Caco-2 (cell line): ENCODE data around the gene NOL4L. TPM values are rescaled to one million over a fixed set of nuclear protein-coding genes. Genes with fewer than 3 reads are reported as not detected.

Experiments
- BruUV-seq: library from RNA; stranded (reverse); fragments of 400-500 nt; replicated peaks from 2 replicates; lab custom pipeline; 2021; lab: Mats Ljungman, UMichigan
- CTCF ChIA-PET: fragments of 300-600 bp; sonication (Branson Sonifier 250); formaldehyde crosslinking; loops from one replicate; lab custom pipeline; 2022; ENCODE audit warnings: antibody characterized with exemption; lab: Charles Lee
- POLR2A ChIA-PET: fragments of 300-600 bp; sonication (Branson Sonifier 250); formaldehyde crosslinking; loops from one replicate; lab custom pipeline; 2022; ENCODE audit warnings: antibody characterized with exemption; lab: Charles Lee
- DNase-seq, 2 experiments: peaks; one replicate each; pipeline versions ENCODE4 v3.0.0 to v3.0.0-alpha.2; 2020 to 2022
- H3K27me3 ChIP-seq: replicated peaks from 2 replicates; pipeline ENCODE4 v1.6.0; 2011; ENCODE audit warnings: low read length; ENCODE audit not compliant: control insufficient read depth, insufficient read depth
- H3K36me3 ChIP-seq: 2 replicates; pipeline ENCODE4 v1.5.1; 2011; ENCODE audit warnings: low read length; ENCODE audit not compliant: control insufficient read depth, insufficient read depth
- H3K4me1 ChIP-seq: fragments of 250-450 bp; sonication (Bioruptor Pico); 2 replicates; pipeline ENCODE4 v1.5.1; 2020; ENCODE audit warnings: mild to moderate bottlenecking
- H3K4me3 ChIP-seq: 2 replicates; pipeline ENCODE4 v1.5.1; 2011; ENCODE audit warnings: low read depth, mild to moderate bottlenecking, control low read depth, low read length
- H3K9me3 ChIP-seq: fragments of 250-450 bp; sonication (Bioruptor Pico); 2 replicates; pipeline ENCODE4 v1.5.1; 2020; ENCODE audit warnings: mild to moderate bottlenecking, moderate library complexity
- H3K27ac Mint-ChIP-seq: one replicate; pipeline ENCODE4 v1.8.0; 2022; ENCODE audit warnings: mixed read lengths; ENCODE audit not compliant: unreplicated experiment
- H3K27me3 Mint-ChIP-seq: one replicate; pipeline ENCODE4 v1.8.0; 2022; ENCODE audit warnings: mixed read lengths; ENCODE audit not compliant: insufficient read depth, unreplicated experiment
- H3K36me3 Mint-ChIP-seq: one replicate; pipeline ENCODE4 v1.8.0; 2022; ENCODE audit warnings: mild to moderate bottlenecking, mixed read lengths; ENCODE audit not compliant: insufficient read depth, unreplicated experiment
- H3K4me1 Mint-ChIP-seq: one replicate; pipeline ENCODE4 v1.8.0; 2022; ENCODE audit warnings: low read depth, mixed read lengths; ENCODE audit not compliant: unreplicated experiment
- H3K4me3 Mint-ChIP-seq: one replicate; pipeline ENCODE4 v1.8.0; 2022; ENCODE audit warnings: mild to moderate bottlenecking, moderate library complexity, mixed read lengths; ENCODE audit not compliant: unreplicated experiment
- H3K9me3 Mint-ChIP-seq: one replicate; pipeline ENCODE4 v1.8.0; 2022; ENCODE audit warnings: mixed read lengths; ENCODE audit not compliant: unreplicated experiment
- CTCF ChIP-seq, 2 experiments: fragments of 200-600 bp in 1 of 2; IDR thresholded peaks; 1 replicate in 1 of 2; 2 replicates in 1 of 2; pipeline versions ENCODE4 v1.5.1 to v1.8.0; 2011 to 2022; ENCODE audit warnings: antibody characterized with exemption in 1 of 2, control low read depth in 1 of 2, inconsistent platforms in 1 of 2, low read depth in 1 of 2, low read length in 1 of 2, mild to moderate bottlenecking in 1 of 2, moderate library complexity in 1 of 2; ENCODE audit not compliant: insufficient read depth in 1 of 2, severe bottlenecking in 1 of 2, unreplicated experiment in 1 of 2
- intact Hi-C: fragments of 100-400 bp; cut with micrococcal nuclease; formaldehyde crosslinking; loops from one replicate; pipeline ENCODE4 v1.10.0; 2022; ENCODE audit not compliant: unreplicated experiment
- total RNA-seq: library from RNA; stranded (reverse); gene quantifications from 2 replicates; pipeline ENCODE4 v1.2.3, GENCODE V29; 2022

NOL4L gene
- total RNA-seq, 1 experiment from 2014 or later = 80.9 TPM

GRCh38 chr20:32429343-32429742 lies 155.8 kb downstream of the NOL4L start:
- H3K27me3 ChIP-seq = no peaks in the 10 kb centered on the region
- H3K27me3 Mint-ChIP-seq = no peaks in the 10 kb centered on the region
- peaks cover 83% of the 10 kb centered on the region for H3K36me3 Mint-ChIP-seq
- H3K4me1 Mint-ChIP-seq = peaks cover 7% of the 10 kb centered on the region
- no peak for DNase-seq
- H3K4me3 ChIP-seq = no peak overlapping the region
- POLR2A ChIA-PET = no interaction called here
- intact Hi-C loops = no loop called here
- no peaks in the 10 kb centered on the region for H3K9me3 ChIP-seq
- H3K9me3 Mint-ChIP-seq = no peaks in the 10 kb centered on the region
- no peak overlapping the region for H3K4me3 Mint-ChIP-seq
- no peaks in the 10 kb centered on the region for H3K4me1 ChIP-seq
- no TSS peak for BruUV-seq
- no peak for TF ChIP-seq CTCF (IDR thresholded peaks at IDR 0.05; ENCODE audit: insufficient read depth in 1 of 2, low read depth in 1 of 2, low read length in 1 of 2, severe bottlenecking in 1 of 2, unreplicated experiment in 1 of 2)
- H3K36me3 ChIP-seq = peaks cover 21% of the 10 kb centered on the region
- CTCF ChIA-PET = no interaction called here
- no peak overlapping the region for H3K27ac Mint-ChIP-seq

- ChIA-PET CTCF (no interaction called here), POLR2A (interaction anchor here (0.6 kb wide), 1 partner anchor 1089 kb away, joined by 5 read pairs; no protein-coding TSS in a partner anchor)
- no peaks in the 10 kb centered on the region for H3K9me3 Mint-ChIP-seq
- Histone ChIP-seq H3K4me1 (no peaks in the 10 kb centered on the region), H3K36me3 (peaks cover 15% of the 10 kb centered on the region), H3K9me3 (no peaks in the 10 kb centered on the region), H3K4me3 (no peak overlapping the region), H3K27me3 (no peaks in the 10 kb centered on the region)
- H3K4me3 Mint-ChIP-seq = no peak overlapping the region
- intact Hi-C loops = no loop called here
- H3K36me3 Mint-ChIP-seq = peaks cover 70% of the 10 kb centered on the region
- no peak for TF ChIP-seq CTCF (IDR thresholded peaks at IDR 0.05; ENCODE audit: insufficient read depth in 1 of 2, low read depth in 1 of 2, low read length in 1 of 2, severe bottlenecking in 1 of 2, unreplicated experiment in 1 of 2)
- H3K4me1 Mint-ChIP-seq = peaks cover 7% of the 10 kb centered on the region
- H3K27me3 Mint-ChIP-seq = no peaks in the 10 kb centered on the region
- DNase-seq = no peak
- no TSS peak for BruUV-seq
- H3K27ac Mint-ChIP-seq = no peak overlapping the region
These were observed 157.1 kb downstream of the NOL4L start for GRCh38 chr20:32427996-32428395.

GRCh38 chr20:32421290-32421689 lies 163.8 kb downstream of the NOL4L start:
- intact Hi-C loops = no loop called here
- no peaks in the 10 kb centered on the region for H3K36me3 ChIP-seq
- Mint-ChIP-seq H3K4me1 (peaks cover 6% of the 10 kb centered on the region), H3K9me3 (no peaks in the 10 kb centered on the region), H3K4me3 (no peak overlapping the region), H3K36me3 (peaks cover 41% of the 10 kb centered on the region), H3K27ac (peak overlapping the region; percentile 77), H3K27me3 (no peaks in the 10 kb centered on the region)
- TF ChIP-seq CTCF (IDR thresholded peaks at IDR 0.05; ENCODE audit: insufficient read depth in 1 of 2, low read depth in 1 of 2, low read length in 1 of 2, severe bottlenecking in 1 of 2, unreplicated experiment in 1 of 2) = no peak
- POLR2A ChIA-PET = no interaction called here
- CTCF ChIA-PET = interaction anchor here (0.6 to 0.7 kb wide), 2 partner anchors 50 to 57 kb away, joined by 3 to 4 read pairs; no protein-coding TSS in a partner anchor
- DNase-seq = no peak
- no peaks in the 10 kb centered on the region for H3K27me3 ChIP-seq
- H3K4me1 ChIP-seq = no peaks in the 10 kb centered on the region
- no TSS peak for BruUV-seq
- H3K9me3 ChIP-seq = no peaks in the 10 kb centered on the region
- no peak overlapping the region for H3K4me3 ChIP-seq
